Epithelial cell of prostate (primary cell): ENCODE measurements around the gene CTAGE1.

ENCODE experiments used
- DNase-seq: peaks from one replicate; pipeline ENCODE4 v3.0.0-alpha.2; 2011; ENCODE audit warnings: low read depth, low spot score
- H3K27ac ChIP-seq: fragments of 450-650 bp; 2 replicates; pipeline ENCODE4 v1.5.1; 2017; ENCODE audit warnings: mild to moderate bottlenecking

The CTAGE1 gene

GRCh38 chr18:22439447-22439846 lies 21.7 kb upstream of the CTAGE1 start:
- DNase-seq = peak; percentile 41

GRCh38 chr18:22436136-22436535 lies 18.4 kb upstream of the CTAGE1 start:
- H3K27ac ChIP-seq = no peak overlapping the region
- DNase-seq = no peak

More at GRCh38 chr18:22439447-22439846, 21.7 kb upstream of the CTAGE1 start:
- H3K27ac ChIP-seq = peak overlapping the region; percentile 10

GRCh38 chr18:22434973-22435608 lies 17.4 kb upstream of the CTAGE1 start:
- DNase-seq = peak; percentile 78
- H3K27ac ChIP-seq = peak overlapping the region; percentile 73

DNA sequence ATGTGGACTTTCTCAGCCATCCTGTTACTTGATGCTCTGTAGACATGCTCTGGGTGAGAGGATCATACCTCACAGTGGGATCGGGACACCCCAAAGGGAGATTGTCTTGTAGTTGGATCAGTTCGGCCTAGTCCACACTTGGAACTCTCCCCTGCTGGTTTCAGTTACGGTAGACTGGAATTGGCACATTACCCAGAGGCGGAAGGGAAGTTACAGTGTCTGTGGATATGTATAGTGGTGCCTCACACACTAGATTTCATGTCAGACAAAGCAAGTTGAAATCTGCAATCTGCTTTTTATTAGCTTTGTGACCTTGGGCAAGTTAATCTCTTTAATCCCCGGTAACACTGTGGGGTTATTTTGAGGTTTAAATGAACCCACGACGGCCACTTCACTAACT lies 16.2 kb upstream of the CTAGE1 start:
- DNase-seq = peak; percentile 37
- peak overlapping the region; percentile 73 for H3K27ac ChIP-seq

DNA sequence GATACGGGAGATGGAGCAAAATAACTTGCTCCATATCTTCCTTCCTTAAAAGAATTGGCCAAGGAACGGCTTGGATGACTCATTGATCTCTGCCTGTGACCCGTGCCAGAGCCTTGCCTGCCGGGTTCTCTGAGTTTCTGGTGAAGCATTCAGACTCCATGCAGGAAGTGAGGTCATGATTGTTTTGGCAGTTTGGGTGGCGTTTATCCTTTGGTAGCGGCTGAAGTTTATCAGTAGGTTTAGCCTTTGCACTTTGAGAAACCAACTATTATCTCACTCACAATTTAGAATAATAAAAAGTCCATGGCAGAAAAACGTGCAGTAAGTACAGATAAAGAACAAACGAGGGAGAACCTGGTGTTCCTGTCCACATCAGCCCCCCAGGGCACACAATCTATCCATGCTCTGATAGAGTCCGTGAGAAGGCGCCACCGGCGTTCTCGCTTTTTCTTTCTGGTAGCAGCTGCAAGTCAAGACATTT lies 15.0 kb upstream of the CTAGE1 start:
- DNase-seq = peak; percentile 77
- peak overlapping the region; percentile 33 for H3K27ac ChIP-seq

GRCh38 chr18:22429564-22429963 lies 11.8 kb upstream of the CTAGE1 start:
- H3K27ac ChIP-seq = no peak overlapping the region

GRCh38 chr18:22428672-22429071 lies 11.0 kb upstream of the CTAGE1 start:
- DNase-seq = no peak
- H3K27ac ChIP-seq = no peak overlapping the region

More at GRCh38 chr18:22429564-22429963, 11.8 kb upstream of the CTAGE1 start:
- no peak for DNase-seq

- no peak for DNase-seq
- H3K27ac ChIP-seq = no peak overlapping the region
Measured at GRCh38 chr18:22427822-22428549, 10.3 kb upstream of the CTAGE1 start.

- no peak for DNase-seq
- H3K27ac ChIP-seq = no peak overlapping the region
Measured at GRCh38 chr18:22424565-22424963, 6.8 kb upstream of the CTAGE1 start.

GRCh38 chr18:22423878-22424564 lies 6.3 kb upstream of the CTAGE1 start:
- no peak overlapping the region for H3K27ac ChIP-seq
- DNase-seq = no peak

GRCh38 chr18:22422909-22423548 lies 5.3 kb upstream of the CTAGE1 start:
- no peak for DNase-seq

GRCh38 chr18:22420652-22421051 lies 2.9 kb upstream of the CTAGE1 start:
- no peak for DNase-seq
- H3K27ac ChIP-seq = no peak overlapping the region

More at GRCh38 chr18:22422909-22423548, 5.3 kb upstream of the CTAGE1 start:
- H3K27ac ChIP-seq = no peak overlapping the region

- no peak for DNase-seq
Measured at GRCh38 chr18:22412176-22412911, 5.4 kb downstream of the CTAGE1 start.

DNA sequence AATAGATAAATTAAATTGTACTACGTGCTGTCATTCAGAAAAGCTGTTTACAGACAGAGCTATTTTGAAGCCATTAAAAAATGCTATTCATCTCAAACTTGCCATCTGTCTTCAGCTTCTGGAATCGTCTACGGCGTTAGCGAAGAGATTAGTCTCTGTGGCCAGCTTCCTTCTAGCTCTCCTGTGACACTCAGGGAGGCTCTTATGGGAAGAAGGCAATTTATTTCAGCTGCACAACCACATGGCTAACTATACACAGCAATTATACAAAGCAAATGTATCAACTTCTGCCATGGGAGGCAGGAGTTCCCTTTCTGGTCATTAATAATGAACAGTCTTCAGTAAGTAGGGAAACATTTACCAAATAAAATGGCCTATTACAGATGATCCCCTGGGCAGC lies 6.3 kb downstream of the CTAGE1 start:
- no peak for DNase-seq

More at GRCh38 chr18:22412176-22412911, 5.4 kb downstream of the CTAGE1 start:
- H3K27ac ChIP-seq = no peak overlapping the region

GRCh38 chr18:22410126-22410525 lies 7.6 kb downstream of the CTAGE1 start:
- DNase-seq = no peak
- no peak overlapping the region for H3K27ac ChIP-seq

More for the DNA sequence above, 6.3 kb downstream of the CTAGE1 start:
- no peak overlapping the region for H3K27ac ChIP-seq

DNA sequence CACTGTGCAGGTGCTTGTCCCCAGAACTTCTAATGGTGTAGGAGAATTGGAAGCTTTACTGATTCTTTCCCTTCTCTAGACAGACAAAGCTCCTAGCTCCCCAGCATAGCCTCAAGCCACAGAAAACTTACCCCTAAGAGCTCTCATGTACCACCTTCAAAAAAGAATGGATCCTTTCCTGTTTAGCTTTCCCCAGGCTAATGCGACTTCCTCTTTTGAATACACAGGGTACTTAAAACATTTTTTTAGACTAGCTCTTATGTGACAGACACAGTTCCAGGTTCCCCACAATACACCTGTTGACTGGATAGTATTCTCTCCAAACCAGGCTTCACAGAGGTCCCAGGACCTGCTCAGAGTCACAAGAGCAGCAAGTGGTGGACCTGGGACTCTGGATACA lies 8.3 kb downstream of the CTAGE1 start:
- DNase-seq = no peak
- H3K27ac ChIP-seq = no peak overlapping the region

GRCh38 chr18:22408059-22408458 lies 9.7 kb downstream of the CTAGE1 start:
- no peak for DNase-seq
- no peak overlapping the region for H3K27ac ChIP-seq

DNA sequence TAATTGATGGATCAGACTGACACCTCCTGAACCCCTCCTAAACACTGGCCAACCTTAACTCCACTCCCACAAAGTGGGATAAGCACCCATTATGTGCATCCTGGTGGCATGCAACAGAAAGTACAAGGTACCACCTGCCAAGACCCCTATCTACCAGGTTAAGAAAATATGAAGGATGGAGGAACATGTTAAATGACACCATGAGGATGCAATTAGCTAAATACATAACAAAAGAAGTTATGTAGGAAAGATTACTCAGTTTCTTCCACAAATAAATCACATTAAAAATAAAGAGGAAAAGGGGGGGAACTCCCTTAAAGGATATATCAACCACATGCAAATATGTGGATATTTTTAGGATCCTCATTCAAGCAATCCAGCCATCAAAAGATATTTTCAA lies 12.6 kb downstream of the CTAGE1 start:
- DNase-seq = no peak
- H3K27ac ChIP-seq = no peak overlapping the region

DNA sequence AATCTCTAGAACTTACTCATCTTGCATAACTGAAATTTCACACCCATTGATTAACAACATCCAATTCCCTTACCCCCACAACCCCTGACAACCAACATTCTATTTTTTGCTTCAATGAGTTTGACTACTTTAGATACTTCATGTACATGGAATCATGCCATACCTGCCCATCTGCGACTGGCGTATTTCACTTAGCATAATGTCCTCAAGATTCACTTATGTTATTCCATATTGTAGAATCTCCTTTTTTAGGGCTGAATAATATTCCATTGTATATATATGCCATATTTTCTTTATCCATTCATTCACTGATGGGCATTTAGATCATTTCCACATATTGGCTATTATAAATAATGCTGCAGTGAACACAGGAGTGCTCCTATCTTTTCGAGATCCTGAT lies 13.8 kb downstream of the CTAGE1 start:
- no peak for DNase-seq
- H3K27ac ChIP-seq = no peak overlapping the region

DNA sequence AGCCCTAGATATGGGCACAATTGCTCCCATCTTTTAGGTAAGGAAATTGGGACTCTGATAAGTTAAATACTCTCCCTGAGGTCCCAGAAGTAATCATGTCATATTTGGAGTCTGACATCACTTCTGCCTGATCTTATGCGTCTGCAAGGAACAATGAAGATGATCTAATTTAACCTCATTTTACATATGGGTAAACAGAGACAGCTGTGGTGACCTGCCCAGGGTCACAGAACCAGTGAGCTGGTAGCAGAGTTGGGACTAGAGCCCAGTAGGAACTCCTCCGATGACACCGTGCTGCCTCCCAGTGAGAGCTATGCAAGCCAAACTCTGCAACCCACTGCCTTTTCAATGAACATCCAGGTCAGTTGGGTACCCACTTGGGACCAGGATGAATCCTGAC lies 17.8 kb downstream of the CTAGE1 start:
- no peak overlapping the region for H3K27ac ChIP-seq
- no peak for DNase-seq
